HG03159 (cell line): Measurements from ENCODE around the gene ITGA11.

Source experiments
- ATAC-seq: cut with Tn5 transposase; IDR thresholded peaks from one replicate; pipeline ENCODE4 v1.9.1; 2021; ENCODE audit warnings: mild to moderate bottlenecking, moderate library complexity; ENCODE audit not compliant: unreplicated experiment

The ITGA11 gene

DNA sequence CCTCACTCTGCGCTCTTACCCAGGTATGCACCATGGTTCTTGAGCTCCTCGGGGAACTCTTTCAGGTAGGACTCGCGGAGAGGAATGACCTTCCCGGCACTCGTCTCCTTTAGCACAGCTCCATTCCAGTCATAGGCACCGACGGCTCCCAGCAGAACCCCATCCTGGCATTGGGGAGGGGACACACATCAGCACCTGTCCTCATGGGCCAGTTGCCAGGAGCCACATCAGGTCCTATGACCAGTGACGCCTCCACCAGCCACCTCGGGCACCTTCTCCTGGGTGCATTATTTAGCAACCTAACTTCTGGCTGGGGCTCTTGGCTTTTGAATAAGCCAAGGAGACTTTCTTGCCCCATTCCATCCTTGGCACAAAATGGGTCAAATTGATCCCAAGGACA lies 92.5 kb downstream of the ITGA11 start:
- ATAC-seq, result no peak

DNA sequence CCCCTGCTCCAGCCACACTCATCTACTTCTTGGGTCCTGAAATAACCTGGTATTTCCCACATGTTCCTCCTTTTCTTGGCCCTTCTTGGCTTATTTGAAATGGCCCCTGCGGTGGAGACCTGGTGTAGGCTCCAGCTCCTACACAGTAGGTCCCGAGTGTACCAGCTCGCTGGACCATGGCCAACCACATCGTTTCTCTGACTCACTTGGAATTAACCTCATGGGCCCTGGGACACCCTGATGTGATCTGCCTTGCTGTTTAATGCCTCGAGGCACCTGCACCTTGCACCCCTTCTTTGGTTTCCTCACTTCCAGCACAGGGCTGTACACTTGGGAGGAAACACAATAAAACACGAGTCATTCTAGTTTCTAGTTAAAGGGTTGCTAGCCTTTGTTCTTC lies 94.1 kb downstream of the ITGA11 start:
- no peak for ATAC-seq

DNA sequence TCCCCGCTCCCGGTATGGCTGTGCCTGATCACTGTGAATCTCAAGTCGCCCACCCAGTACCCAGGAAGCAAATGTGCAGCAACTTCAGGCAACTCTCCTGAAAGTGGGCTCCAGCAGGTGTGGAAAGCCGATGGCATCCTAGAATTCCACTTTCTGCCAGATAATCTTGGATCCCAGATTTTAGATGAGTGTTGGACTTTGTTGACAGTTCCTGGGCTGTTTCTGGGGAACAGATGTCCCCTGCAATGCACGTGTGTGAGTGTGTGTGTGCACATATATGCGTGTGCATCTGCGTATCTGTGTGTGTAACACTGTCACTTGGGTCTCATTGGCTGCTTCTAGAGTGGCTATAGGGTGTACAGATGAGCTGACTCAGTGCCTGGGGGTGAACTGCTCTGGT lies 95.4 kb downstream of the ITGA11 start:
- ATAC-seq, result no peak

DNA sequence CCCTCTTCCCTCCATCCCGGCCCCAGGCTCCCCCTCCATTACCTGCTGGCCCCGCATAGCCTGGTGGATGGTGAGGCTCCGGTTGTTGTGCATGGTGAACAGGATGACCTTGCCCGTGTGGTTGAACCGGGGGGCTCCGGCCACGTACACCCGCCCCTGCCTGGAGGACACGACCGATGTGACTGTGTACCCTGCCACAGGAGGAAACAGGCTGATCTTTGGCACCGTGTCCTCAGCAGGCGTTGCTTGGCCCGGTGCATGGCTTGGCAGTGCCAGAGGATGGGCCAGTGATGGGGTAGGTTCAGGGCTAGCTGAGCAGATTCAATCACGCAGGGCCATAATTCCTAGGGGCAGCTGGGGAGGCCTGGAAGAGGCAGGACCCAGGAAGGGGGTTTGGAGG lies 96.3 kb downstream of the ITGA11 start:
- no peak for ATAC-seq

DNA sequence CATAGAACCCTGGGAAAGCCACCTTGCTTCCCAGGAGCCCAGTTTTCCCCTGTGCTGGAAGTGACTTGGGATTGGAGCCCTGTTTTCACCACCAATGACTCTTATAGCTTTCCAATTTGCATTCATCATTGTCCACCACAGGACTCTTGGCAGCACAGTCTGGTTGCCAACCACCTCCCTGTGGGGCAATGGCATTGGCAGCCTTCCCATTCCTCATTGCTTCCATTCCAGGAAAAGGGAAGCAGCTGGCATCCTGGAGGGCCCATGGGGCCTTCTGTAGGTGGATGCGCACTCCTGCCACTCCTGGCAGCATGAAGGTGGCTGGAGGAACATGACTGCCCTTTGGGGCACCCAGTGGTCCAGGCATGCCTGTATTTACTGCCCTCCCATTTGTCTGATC lies 96.7 kb downstream of the ITGA11 start:
- ATAC-seq, result no peak

DNA sequence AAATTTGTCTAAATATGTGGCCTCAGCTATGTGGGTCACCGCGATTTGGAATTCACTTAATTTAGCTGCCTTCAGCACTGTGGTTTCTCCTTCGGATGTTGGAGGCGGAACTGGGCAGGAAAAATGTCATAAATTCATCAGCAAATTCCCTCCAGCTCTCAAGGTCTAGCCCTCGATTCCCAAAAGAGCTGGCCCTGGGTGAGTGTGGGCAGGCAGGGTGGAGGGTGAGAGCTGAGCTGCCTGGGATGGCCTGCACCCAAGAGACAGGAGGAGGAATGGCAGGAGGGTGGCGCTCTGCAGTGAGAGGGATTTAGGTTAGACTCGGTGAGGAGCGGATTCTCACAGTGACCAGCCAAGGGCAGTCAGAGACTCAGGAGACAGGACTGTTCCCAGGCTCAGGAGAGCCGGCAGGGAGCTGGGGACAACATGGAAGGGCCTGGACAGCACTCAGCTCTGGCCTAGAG lies 97.3 kb downstream of the ITGA11 start:
- no peak for ATAC-seq

DNA sequence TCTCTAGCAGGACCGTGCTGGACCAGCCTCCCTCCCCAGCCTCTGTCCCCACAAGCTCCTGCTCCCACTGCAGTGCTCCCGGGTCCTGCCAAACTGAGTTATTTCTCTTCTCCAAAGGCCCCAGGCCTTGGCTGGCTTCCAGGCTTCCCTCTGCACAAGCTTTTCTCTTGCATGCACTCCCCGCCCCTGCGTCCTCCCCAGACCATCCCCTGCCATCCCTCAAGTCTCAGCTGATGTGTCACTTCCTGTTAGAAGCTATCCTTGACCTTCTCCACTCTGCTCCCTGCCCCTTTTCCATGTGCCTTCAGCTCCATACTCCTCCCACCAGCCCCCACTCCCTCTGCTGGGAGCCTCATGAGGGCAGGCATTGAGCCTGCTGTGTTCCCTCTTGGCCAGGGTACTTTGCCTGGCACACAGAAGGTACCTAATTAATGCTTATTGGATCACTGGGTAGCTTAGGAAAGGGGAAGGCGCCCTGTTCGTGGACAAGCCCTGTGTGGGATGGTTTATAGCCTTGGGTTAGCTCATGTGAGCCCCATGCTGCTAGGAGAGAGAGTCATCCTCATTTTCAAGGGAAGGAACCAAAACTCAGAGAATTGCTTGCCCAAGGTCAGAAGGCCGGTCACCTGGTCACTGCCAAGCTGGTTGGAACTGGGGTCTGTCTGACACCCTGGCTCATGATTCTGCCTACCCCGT lies 98.0 kb downstream of the ITGA11 start:
- ATAC-seq, result no peak

DNA sequence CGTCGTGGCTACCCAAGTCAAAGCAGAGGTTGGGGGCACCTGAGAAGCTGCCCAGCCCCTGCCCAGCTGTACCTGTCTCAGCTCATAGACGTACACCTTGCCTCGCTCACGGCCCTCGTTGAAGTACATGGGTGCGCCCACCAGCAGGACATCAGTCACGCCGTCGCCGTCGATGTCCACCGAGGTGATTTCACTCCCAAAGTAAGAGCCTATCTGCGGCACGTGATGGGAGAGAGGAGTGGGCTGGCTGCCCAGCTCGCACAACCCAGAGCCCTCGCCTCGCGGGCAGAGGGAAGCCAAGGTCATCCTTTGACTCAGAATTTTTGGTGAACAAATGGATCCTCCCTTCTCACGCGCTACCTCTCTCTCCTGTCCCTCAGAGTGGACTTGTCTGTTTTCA lies 99.7 kb downstream of the ITGA11 start:
- ATAC-seq, result no peak

DNA sequence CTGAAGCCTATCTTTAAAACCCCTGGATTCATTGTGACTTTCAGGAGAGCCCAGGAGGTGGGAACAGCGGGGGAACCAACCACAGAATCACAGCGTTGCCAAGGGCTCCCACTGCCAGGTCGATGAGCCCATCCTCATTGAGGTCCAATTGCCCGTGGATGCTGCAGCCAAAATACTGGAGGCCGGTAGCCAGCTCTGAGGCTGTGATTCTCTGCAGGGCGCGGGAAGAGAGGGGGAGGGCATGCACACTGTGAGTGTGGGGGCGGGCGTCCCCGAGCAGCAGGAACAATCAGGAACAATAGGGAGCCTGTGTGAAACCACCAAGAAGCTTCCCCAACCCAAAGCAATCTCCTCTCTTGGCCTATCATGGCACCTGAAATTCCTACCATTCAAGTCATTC lies 101.1 kb downstream of the ITGA11 start:
- ATAC-seq, result no peak

DNA sequence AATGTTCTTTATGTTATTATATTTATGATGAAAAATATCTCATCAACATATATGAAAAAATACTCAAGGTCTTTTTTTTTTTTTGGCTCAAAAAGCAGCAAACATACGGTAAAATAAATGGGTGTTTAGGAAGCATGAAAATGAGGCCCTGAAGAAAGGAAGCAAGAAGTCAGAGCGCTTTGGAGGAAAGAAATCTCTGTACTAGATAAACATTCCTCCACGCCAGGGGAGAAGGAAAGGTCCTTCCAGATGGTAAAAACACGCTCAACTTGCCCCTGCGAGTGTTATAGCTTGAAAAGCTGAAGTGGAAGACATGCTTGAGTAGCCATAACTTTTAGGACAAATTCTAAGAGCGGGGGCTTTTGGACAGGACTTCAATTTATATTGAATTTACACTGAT lies 101.5 kb downstream of the ITGA11 start:
- ATAC-seq, result no peak

DNA sequence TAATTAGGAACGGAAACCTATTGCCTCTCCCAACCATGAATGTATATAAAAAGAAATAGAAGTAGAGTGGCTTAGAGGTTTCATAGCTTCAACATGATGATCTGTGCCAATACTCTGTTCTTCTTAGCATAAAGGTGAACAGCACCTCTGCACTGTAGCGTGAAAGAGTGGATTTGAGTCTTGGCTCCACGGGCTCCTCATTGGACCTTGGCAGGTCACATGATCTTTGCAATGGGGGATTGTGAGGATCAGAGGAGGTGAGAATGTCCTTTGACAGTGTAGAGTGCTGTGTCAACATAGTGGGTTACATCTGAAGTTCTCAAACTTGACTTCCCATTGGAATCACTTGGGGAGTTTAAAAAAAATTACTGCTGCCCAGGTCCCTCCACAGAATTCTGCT lies 103.0 kb downstream of the ITGA11 start:
- no peak for ATAC-seq

DNA sequence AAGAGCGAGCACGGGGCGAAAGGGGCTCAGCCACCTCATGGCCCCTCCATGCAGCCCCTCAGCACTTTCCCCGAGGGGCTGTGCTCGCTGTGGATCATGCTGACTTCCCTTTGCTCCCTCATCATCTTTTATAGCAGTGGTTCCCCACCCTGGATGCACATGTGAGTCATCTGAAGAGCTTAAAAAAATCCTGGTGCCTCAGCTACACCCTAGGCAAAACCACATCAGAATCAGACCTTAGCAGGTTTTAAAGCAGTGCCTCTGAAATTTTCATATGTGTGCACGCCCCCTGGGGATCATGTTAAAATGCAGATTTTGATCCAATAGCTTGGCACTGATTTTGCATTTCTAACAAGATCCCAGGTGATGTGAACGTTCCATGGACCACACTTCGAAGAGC lies 103.5 kb downstream of the ITGA11 start:
- no peak for ATAC-seq

DNA sequence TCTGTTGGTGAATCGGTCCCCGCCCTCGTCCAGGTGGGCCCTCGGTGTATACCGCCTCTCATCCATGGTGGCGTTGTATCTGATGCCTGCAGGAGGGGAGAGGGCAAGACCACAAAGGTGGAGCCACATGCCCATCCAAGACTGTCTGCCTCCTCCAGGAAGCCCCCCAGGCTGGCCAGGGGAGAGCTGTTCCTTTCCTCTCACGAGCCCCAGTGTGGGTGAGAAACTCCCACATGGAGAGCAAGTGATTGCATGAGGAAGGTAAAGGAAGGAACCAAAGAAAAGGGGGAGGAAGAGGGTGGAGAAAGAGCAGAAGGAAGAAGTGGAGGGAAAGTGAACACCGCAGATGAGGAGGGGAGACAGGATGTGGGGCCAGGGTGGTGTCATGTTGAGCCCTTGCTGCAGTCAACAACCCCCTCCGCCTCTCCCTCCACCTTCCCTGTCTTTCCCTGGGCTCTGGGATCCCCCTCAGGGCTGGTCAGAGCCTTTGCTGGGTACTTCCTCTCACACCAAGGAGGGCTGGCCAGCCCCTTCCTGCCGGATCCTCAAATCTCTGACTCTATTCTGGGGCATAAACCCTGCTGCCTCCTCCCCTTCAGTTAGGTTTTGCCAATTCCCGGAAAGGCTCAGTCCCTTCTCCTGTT lies 105.1 kb downstream of the ITGA11 start:
- no peak for ATAC-seq

DNA sequence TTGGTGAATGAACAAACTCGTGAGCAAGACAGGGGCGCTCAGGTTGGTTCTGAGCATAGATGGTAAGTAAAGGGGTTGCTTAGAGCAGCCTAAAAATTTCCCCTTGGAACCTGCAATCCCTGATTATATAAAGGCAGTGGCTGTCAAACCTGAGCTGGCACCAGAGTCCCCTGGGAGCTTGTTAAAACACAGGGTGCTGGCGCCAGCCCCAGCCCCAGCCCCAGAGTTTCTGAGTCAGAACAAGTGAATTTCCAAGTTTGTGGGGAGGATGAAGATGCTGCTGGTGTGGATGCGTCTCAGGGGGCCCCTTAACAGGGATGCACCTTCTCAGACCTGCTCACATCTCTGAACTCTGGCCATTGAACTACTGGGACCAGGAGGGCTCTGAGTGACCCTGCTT lies 106.2 kb downstream of the ITGA11 start:
- ATAC-seq, result no peak

DNA sequence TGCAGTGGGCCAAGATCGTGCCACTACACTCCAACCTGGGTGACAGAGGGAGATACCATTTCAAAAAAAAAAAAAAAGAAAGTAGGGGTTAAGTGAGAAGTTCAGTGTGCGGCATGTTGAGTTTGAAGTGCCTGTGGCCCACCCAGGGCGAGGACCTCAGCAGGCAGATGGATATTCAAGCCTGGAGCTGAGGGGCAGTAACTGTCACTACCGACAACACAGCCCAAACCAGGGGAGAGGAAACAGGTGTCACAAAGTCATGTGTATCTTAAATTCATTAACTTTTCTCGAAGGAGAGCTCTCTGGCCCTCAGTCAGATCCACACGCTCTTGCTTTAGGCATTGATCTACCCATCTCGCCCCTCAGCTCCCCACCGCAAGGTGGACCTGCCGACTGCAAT lies 109.2 kb downstream of the ITGA11 start:
- no peak for ATAC-seq

DNA sequence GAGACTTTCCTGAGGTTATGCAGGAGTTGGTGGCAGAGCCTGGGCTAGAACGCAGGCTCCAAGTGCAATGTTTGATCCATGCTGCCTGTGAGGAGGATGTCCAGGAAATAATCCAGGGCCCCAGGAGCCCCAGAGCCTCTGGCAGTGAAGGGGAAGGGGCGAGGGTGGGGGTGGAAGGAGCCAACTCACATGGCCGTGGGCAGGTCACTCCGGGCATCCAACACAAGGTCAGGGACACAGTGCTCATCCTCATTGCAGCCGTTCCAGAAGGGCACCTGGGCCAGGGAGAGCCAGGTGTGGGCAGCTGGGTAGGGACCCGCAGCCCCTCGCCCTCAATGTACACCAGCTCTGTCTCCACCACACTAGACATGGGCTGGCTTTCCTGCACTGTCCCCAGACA lies 110.7 kb downstream of the ITGA11 start:
- no peak for ATAC-seq

DNA sequence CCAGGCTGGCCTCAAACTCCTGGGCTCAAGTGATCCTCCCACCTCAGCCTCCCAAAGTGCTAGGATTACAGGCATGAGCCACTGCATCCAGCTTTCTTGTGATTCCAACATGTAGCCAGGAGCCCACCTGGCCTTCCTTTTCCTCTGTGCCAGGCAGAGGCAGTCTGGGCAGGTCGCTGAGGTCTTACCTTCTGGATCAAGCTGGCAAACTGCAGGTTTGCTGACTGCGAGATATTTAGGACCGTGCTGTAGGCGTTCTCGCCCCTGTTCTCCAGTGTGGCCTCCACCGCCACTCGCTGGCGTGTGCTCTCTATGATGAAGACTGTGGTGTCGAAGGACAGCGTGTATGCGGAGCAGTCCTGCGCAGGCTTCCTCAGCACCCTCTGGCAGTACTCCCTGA lies 112.0 kb downstream of the ITGA11 start:
- ATAC-seq, result no peak

DNA sequence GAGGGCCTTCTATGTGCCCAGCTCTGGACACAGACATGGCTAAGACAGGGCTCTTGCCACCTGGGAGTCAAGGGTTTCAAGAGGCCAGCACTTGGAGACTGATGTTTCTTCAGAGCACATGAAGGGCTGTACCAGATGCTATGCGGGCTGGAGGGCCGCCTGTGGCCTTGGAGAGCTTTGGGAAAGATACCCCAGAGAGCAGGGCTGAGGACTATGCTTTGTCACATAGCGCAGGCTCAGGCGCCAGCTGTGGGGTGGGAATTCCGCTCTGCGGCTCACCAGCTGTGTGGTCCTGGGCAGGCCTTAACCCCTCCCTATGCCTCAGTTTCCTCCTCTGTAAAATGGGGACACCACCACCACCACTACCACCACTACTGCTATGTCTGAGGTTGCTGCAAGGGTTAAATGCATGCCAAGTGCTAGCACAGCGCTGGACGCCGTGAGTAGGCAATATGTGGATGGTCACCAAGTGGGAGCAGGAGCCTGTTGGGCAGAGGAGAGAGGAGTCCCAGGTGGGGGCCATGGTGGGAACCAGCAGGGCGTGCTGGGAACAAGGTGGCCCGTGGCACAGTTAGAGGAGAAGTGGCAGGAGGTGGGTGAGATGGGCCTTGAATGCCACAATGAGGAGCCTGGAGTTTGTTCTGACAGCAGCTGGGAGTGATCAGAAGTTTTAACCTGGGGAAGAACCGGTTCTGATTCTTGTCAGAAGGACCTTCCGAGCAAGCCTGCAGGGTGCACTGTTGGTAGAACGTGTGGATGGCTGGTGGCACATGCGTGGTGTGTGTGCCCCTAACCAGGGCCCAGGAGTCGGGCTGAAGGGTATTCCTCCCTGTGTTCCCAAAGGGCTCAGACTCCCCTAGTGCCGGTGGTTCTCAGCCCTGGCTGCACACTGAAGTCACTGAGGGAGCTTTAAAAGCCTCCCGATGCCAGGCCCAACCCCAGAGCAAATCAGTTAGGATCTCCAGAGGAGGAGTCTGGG lies 112.7 kb downstream of the ITGA11 start:
- ATAC-seq, result no peak

DNA sequence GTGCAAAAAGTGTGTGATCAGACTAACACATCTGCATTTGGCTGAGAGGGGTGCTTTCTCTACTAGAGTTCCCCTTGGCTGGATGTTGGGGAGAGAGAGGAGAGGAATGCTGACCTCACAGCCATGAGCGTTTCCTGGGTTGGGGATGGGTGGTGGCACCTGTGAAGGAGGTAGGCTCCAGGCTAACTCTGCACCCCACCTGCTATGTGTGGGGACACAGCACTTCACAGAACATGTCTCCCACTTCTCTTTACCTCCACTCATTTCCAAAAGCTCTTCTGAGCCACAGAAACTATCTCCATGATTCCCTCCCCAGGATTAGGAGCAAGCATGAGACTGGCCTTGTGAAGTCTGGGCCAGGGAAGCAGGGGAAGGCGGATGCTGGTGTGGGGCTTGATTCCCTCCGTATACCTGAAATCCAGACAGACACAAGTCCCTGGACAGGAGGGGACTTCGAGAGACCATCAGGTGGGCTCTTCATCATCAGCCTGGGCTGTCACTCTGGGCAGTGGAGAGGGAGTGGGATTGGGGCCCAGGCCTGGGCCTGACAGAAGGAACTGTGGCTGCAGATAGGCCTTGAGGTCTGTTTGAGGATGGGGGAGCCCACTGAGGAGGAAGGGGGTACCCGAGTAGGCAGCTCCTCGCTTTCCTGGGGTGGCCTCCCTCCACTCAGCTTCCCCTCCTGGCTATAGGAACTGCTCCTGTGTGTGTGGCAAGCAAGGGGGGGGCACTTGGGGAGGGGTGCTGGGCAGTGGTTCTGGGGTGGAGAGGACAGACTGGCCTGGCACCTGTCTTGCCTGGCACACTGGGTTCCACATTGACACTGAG lies 113.7 kb downstream of the ITGA11 start:
- ATAC-seq, result no peak

DNA sequence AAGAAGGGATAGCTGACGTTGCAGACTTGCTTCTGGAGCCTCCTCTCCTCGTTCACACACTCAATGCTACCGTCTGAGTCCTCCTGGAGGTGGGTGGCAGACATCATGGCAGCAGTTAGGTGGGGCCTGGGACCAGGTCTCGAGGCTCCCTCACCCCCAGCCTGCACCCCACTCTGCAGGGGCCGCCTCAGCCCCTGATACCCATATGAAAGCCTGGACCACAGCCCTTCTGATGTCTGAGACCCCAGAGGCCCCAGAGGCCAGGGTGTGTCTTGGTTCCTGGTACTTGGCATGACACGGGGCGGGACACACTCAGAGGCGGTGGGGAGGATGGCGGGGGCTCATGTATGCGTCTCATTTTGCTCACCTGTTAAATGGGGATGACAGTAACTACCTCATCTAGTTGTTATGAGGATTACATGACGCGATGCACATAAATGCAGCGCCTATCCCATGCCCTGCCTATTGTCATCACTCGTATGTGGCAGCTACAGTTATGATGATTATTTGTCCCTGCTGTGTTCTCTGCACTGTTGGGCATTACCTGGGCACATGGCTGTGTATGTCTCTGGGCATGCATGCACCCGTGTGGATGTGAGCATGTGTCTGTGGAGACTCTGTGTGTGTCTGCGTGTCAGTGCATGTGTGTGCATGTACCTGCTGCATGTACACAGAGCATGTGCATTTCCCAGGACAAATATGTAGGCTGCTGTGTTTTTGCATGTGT lies 114.5 kb downstream of the ITGA11 start:
- no peak for ATAC-seq
